Stimulated activated CD4-positive, alpha-beta T cell treated with anti-CD3 and anti-CD28 coated beads, Interleukin-2, amount 100 ng/mL, for 4 hours (primary cell): ENCODE data around the gene MYL12B.

ENCODE experiments used
- DNase-seq: peaks from one replicate; pipeline ENCODE4 v3.0.0-alpha.2; 2020; ENCODE audit warnings: low read depth

The MYL12B gene

DNA sequence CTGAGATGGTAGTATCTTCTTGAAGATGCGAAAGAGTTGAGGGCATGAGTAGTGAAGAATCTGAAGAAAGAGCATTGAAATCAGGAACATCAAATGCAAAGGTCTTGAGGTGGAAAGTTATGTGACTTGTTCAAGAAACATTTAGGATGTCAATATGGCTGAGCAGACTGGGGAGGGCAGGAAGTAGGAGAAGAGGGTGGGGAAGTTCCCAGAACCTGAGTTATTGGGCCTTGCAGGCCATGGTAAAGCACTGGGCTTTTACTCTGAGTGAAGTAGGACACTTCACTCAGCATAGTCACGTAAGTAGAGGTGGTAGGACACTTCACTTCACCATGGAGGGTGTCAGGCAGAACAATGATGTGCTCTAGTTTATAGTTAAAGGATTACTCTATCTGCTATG, 26.1 kb upstream of the MYL12B start:
- no peak for DNase-seq

DNA sequence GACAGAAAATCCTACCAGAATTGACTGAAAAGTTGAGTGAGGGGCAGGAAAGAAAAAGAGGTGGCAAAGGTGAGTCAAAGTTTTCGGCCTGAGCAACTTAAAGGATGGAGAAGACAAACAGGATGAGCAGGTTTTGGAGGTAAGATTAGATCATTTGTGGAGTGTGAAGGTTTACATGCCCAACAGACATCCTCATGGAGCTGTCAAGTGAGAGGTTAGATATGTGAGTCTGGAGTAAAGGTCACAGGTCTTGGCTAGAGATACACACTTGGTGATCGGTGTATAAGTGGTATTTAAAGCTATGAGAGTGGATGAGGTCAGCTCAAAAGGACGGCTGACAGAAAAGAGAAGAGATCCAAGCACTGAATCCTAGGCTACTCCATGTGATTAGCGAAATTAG, 25.5 kb upstream of the MYL12B start:
- DNase-seq, result no peak

DNA sequence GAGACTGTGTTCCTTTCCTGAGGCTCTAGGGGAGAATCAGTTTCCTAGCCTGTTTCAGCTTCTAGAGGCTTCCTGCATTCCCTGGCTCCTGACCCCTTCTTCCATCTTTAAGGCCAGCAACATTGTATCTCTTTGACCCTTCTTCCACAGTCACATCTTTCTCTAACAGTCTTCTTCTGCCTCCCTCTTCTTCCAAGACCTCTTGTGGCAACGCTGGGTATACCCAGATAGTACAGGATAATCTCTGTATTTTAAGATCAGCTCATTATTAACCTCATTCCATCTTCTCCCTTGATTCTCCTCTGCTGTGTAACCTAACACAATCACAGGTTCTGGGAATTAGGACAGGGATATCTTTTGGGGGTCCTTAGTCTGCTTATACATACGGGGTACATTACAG, 23.2 kb upstream of the MYL12B start:
- no peak for DNase-seq

DNA sequence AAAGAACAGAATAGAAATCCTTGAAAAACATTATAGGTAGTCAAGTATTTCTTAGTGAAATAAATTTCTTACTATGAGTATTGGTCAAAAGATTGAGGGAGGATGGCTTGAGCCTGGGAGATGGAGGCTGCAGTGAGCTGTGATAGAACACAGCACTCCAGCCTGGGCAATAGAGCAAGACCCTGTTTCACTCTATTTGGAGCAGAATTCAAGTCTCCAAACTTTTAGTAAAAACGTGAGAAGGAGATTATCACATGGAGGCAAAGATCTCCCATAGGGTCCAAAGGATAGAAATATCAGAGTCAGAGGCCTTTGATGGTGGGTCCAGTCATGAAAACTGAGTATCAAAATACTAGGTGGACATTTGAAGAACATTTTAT, 16.8 kb upstream of the MYL12B start:
- no peak for DNase-seq

DNA sequence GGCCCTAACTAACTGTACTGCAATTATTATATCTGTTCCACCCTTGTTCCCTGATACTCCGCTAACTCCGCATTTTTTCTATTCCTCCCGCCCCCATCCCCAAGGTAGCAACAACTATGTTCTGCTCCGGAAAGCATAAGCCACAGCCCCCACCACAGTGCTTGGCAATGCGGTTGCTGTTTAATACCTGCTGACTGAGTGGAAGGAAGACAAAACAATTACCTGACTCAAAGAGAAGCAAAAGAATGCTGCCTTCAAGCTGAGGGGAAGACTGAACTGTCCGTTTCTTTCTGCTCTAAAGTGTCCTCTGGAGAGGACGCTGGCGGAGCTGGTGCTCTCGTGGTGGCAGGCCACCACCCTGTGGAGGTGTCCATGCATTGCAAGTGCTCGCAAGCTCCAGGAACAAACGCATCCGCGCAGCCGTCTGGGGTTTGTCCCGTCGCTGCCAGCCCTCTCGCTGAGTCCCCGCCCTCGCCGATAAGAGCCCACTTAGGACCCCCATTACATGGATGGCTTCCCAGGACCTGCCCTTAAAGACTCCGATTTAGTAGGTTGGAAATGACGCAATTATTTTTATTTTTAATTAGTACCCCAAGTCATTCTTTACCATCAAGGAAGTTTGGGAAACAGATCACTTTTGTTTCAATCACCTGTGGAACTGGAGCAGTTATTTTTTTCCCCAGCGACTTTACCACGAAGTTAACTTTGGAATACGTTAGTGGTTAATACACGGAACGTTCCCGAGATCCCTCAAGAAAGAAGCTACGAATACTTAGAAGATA, 15.9 kb upstream of the MYL12B start:
- DNase-seq, result peak; percentile 63

DNA sequence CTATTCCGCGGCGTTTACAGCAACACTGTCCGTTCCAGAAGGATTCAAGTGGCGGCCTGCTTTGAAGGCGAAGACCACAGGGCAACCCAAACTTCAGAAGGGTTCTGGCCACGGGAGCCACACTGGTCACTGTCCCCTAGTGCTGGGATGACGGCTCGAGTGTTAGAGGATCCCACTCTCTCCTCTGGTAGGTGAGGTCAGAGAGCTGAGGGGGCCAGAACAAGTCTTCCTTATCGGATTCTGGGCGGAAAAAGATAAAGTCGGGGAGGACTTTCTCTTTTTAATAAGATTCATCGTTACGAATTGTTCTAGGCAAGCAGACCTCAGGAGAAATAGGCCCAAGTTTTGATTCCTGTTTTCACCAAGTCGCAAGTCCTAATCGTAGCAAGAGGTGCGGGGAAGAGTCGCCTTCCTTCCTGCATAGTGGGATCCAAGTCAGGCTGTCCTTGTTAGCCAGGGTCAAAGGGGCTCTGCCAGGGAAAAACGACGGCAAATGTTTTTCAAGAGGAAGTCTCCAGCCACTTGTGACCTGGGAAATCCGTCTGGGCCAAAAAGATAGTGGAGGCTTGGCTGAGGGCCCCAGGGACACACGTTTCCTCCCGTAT, 15.2 kb upstream of the MYL12B start:
- DNase-seq, result no peak

DNA sequence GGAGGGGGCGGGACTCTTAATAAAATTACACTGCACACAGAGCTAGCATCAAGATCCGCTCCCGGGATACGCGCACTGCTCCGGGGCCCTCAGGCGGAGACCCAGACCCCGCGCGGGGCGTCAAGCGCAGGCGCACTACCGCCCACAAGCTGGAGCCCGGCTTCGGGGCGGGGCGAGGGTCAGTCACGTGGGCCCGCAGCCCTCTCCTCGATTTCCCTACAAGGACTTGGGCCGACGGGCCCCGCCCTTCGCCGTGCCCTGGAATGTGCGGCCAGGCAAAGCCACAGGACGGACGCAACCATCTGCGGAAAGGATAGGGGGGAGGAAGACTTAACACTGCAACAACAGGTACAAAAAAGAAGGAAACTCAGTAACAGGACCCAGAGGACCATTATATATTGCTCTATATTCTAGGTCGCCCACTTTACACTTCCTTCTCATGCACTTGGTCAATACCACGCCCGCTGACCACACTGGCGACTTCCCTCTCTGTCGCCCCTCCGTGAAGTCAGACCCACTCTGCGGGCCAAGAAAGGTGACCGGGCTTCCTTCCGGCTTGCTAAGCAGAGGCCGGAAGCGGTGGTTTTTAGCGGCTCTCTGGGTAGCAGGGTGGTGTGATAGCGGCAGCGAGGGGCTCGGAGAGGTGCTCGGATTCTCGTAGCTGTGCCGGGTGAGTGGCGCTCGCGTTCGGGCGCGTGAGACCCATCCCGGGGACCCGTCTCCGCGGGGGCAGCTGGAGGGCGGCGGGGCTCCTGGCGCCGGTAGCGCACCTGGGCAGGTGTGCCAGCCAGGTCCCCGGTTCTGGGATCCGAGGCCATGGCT, 14.5 kb upstream of the MYL12B start, which contains the start of gene MYL12A:
Gene MYL12A (plus strand): TSS at position 562 of the 822 bp plus-strand sequence. CDS start 5,447 bp downstream, outside the sequence.
- peak; percentile 86 for DNase-seq

DNA sequence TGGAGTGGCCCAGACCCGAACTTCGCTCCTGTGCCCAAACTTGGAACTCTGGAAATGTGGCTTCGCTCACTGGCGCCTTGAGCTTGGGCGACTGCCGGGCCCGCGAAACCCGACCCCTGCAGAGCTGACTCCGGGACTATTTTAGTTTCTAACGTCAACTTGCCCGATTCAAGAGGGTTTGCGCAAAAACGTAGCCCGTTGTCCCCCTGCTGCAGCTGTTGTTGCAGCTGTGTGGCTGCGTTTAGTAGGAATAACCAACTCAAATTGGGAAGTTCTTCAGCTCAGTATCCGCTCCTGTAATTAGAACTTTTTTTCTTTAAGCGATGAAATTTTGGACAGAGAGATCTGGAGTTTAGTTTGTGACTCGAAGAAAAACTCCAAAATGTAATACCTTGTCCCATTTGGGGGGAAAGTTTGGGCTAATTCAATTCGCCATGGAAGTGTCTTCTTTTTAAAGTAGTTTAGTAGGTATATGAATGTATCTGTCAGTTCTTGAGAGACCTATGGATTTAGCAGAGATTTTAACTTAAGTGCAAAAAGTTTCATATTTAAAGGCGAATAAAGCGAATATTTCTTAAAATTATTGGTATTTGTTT, 13.8 kb upstream of the MYL12B start:
- DNase-seq, result no peak

DNA sequence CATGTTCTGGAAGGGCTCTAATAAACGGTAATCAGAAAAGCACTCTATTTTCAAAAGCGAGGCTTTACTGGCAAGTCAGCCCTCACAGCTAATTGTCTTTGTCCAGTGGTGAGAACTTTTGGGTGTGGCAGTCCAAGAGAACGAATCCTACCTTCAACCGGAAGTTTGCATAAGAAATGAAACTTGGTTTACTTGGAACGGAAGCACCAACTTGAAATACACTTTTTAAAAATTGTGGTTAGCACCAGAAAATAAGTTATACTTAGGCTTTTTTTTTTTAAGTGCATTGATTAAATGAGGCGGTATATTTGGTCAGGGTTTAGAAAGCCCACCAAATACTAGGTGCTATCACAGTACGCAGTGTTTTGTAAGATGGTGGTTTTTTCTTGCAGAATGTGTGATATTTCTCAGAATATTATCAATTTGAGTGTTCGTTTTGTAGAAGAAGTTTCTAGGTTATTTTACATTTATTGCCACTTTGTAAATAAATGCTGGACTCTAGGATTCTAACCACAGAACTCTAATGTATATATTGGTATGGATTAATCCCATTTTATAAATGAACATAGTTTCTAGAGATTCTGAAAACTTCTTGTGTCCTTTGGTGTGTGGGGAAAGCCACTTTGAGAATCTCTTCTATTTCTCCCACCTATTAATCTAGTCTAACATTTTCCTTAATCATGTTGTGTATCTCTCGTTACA, 13.1 kb upstream of the MYL12B start:
- DNase-seq, result no peak

DNA sequence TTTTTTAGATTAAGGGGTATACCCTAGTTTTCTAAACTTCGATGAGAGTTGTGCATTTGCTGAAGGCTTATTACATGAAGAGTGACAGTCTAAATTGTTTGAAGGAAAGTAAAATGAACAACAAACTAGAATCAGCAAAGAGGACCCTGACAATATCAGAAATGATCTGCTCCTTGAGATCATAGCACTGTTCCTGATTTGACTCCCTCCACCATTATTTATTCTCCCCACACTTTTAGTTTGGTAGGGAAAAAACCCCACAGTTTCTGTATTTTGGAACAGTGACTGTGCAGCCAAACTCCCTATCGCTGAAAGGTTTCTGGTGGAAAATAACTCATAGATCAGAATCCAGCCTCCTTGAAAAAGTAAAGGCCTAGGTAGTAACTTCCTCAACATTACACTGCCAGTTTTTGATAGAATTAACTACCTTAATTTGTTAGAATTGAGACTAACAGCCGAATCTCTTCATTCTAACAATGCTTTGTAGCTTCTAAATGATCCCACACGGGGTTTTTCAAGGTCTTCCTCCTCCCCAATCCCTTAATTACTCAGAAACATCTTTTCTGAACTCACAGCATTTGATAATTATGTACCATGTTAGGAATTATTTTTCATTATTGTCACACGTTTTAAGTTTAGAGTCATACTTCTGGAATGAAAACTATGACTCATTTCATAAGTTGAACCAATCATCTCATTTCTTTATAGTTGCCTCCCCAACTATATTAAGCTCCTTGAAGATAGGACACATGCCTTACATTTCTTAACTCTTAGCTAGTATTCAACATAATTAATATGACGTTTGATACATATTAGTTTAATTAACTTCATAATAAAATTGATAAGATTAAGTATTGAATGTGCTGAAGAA, 11.5 kb upstream of the MYL12B start:
- no peak for DNase-seq

DNA sequence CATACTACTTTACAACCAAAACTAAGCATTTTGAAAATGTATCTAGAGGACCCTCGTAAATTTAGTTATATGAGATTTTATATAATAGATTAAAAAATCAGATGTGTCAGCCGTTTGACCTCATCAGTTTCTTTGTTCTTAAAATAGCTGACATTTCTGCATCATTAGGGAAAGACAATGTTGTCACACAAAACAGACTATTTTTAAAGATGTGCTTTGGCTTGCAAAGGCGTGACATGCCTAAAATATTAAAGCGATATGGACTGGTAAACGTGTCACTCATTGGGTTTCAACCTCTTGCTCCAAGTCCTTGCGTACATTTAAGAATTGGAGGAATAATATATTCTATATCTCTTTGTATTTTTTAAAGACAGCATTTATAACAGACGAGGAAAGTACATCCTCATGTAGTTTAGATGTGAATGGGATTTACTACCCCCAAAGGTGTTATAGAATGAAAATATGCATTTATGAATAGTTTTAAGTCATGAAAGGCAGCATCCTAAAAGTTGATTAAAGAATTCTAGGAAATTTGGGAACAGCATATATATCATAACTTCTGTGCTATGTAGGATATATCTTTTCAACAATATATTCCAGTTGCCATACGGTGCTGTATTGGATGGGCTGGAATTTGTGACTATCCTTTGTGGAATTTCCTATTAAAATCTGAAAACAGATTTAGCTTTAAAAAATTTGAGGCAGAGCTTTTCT, 10.5 kb upstream of the MYL12B start:
- no peak for DNase-seq

DNA sequence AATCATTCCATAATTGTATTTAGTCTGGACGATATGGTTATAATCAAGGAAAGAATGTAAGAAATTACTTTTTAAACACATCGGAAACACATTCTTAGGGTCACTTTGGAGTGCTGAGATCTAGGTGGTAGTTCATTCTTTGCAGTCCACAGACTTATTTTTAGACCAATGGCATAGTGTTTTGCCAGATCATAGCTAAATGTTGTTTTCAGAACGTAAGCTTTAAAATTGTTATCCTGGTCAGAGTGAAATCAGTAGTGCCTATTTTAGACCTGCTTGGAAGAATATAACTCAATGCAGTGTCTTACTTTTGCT, 10.0 kb upstream of the MYL12B start:
- no peak for DNase-seq

DNA sequence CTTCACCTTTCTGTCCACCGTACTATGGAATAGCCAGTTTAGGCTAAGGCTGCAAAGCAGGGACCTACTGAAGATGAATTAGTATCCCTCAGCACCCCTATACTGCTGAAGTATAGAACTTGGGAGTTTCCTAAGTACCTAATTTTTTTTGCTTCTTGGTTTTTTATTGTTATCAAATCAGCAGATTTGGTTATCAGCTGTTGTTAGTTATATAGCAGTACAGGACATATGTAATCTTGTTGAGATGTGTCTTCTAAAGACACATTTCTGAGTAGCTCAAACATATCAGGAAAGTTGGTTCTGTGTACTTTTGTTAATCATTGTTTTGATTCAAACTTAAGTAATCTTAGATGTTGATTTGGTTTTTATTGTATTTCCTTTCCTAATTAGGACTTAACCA, 9.1 kb upstream of the MYL12B start:
- DNase-seq, result no peak

DNA sequence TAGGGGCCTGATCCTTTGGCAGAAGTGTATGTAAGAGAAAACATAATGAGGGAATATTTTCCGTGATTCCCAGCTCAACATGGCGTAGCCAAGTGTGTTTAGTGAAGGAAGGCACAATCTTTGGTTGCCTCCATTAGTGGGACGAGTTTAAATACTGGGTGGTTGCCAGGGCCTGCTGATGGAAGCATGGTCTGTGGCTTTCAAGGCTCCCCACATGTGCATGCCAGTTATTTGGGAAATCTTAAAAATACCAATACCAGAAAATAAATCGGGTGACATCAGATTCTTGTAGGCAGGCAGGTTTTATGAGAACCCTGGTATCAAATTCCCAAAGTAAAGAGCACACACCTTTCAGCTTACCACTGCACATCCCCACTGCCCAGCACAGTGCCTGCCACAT, 7.2 kb upstream of the MYL12B start:
- no peak for DNase-seq

DNA sequence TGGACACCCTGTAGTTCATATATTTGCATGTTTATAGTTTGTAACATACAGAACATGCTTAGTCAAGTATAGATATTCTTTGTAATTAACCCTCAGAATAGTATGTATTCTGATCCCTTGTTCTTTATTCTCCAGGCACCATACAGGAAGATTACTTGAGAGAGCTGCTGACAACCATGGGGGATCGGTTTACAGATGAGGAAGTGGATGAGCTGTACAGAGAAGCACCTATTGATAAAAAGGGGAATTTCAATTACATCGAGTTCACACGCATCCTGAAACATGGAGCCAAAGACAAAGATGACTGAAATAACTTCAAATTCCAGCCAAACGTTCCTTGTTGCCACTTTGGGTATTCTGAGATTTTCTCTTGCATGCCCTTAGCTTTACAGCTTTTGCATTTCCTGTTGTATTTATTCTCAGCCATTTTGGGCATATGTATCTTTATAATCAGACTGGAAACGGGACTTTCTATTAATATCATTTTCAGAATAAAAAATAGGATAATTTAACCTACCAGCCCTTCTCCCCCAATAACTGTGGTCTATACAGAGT, 6.2 kb upstream of the MYL12B start:
- DNase-seq, result no peak

DNA sequence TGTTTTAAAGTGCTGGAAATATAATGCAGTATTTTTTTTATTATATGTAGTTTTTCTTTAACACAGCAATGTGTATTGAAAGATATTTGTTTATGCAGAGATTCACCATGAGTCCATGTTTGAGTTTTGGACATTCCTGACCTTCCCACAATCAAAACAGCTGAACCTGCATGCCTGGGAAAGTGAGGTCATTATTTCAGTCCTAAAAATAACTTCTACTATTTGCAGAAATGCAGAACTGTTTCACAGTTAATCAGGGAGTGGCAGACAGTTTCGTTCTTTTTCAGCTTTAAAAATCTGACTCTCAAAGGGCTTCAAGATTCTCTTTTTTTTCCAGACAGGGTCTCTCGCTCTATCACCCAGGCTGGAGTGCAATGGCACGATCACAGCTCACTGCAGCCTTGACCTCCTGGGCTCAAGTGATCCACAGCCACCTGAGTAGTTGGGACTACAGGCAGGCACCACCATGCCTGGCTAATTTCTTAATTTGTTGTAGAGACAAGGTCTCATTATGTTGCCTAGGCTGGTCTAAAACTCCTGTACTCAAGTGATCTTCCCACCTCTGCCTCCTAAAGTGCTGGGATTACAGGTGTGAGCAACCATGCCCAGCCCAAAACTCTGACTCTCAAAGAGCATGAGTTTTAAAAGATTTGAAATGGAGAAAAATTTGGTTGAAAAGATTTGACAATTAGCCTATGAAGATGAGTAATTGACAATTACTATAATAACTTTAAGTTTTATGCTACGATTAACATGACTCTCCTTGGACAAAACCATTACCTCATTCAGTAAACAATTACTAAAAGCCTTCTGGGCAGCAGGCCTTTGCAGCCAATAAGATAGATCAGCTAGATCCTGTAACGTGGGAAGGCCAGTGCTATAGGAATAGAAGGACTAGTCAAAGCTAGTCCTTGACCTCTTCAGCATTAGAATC, 5.0 kb upstream of the MYL12B start:
- no peak for DNase-seq

DNA sequence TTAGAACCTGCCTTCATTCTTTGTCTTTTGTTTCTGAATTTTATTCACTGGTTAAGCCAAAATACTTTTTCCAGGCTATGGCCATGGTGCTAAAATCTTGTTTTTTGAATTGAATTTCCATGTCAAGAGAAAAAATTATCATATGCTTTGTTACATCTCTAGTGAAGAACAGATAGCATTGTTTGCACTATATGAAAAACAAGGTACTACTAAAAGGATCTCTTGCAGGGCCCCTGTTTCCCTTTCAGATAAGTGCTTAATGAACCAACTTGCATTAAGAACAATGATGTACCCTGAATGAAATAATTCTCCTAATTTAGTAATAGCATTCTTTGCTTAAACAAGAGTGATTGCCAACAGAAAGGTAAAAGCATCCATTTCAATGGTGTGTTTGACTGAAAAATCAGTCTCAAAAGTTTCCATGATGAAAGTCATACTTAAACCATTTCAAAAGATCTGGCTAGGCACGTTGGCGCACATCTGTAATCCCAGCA, 4.3 kb upstream of the MYL12B start:
- no peak for DNase-seq

DNA sequence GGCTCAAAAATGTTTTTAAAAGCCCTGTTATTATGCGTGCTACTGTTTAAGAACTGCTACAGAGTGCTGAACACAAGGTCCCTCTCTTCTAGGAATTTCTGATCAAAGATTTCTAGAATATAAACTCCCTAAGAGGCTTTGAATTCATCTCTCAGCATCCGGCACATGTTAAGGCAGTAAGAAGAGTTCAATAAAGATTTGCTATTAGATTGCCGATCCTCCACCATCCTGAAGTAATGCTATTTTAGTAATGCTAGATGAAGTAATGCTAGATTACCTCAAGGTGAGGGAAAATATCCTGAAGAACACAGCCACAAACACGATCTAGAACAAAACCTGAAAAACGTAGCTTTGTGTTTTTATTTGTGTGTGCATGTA, 949 bp upstream of the MYL12B start:
- no peak for DNase-seq
